SK-N-MC (cell line): ENCODE measurements around the gene LHX2.

Source experiments
- EZH2 ChIP-seq: fragments of 200-600 bp; sonication (generic); IDR thresholded peaks from one replicate; pipeline ENCODE4 v1.6.1; 2017; ENCODE audit warnings: antibody characterized with exemption
- FOXP2 ChIP-seq: optimal IDR thresholded peaks from 2 replicates; pipeline ENCODE3; 2011; ENCODE audit warnings: mild to moderate bottlenecking, moderate library complexity; ENCODE audit not compliant: insufficient read depth; ENCODE audit errors: extremely low read length, control extremely low read depth
- POLR2AphosphoS5 ChIP-seq: IDR thresholded peaks from 2 replicates; pipeline ENCODE4 v1.6.1; 2012; ENCODE audit warnings: mild to moderate bottlenecking, low read depth, low read length, borderline replicate concordance

DNA sequence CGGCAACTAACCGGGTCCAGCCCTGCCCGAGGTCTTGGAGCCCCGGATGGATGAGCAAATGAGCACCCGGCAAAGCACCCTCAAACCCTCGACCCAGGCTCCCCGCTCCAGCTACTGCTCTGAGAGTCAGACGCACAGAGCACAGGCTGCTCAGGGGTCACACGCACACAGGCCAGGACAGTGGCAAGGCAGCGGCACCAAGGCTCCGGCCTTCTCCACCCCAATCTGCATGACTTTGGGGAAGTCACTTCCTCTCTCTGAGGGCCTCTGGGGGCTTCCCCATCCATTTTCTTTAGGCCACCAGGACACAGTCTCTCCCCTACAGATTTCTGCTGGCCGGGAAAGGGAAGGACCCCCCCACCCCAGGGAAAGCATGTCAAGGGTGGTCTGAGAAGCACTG is 18.0 kb downstream of the LHX2 start:
- TF ChIP-seq POLR2AphosphoS5 (no peak), EZH2 (no peak), FOXP2 (no peak)
